ENCODE measurements around the gene DNASE2B.

DNA sequence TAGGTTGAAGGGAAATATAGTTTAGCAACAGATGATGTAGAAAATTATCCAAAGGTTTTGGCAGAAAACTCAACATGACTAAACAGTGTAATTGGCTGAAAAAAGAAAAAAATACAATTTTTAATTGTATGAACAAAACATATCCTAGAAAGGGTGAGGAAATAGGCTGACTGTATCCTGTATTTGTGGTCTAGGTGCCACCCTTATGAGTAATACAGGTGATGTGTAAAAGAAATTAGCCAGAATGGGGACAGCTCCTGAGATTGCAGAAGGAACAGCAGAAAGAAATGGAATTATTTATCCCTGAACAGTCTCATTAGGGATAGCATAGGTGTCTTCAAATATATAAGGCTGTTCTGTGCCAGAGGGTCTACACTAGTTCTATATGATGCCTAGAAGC, 24.6 kb downstream of the DNASE2B start:
- TF ChIP-seq POLR2A (IDR thresholded peaks at IDR 0.05; ENCODE audit: low read length) = no peak
- TF ChIP-seq GATA1 (IDR thresholded peaks at IDR 0.05; ENCODE audit: low read depth, low read length) = no peak
